Mucosa of stomach (tissue), 1 donor: ENCODE measurements around the gene PADI3.

Experiments used
- H3K27me3 ChIP-seq: one replicate; pipeline ENCODE4 v1.7.0; 2013; ENCODE audit warnings: mild to moderate bottlenecking, low read length; ENCODE audit not compliant: control insufficient read depth, insufficient read depth
- H3K36me3 ChIP-seq: one replicate; pipeline ENCODE4 v1.7.0; 2013; ENCODE audit warnings: low read length; ENCODE audit not compliant: control insufficient read depth, insufficient read depth
- H3K4me1 ChIP-seq: one replicate; pipeline ENCODE4 v1.7.0; 2013; ENCODE audit warnings: mild to moderate bottlenecking, low read length; ENCODE audit not compliant: control insufficient read depth, insufficient read depth
- H3K4me3 ChIP-seq: one replicate; pipeline ENCODE4 v1.7.0; 2013; ENCODE audit warnings: low read length
- H3K9ac ChIP-seq: one replicate; pipeline ENCODE4 v1.7.0; 2013; ENCODE audit warnings: mild to moderate bottlenecking, low read length, moderate library complexity
- H3K9me3 ChIP-seq: one replicate; pipeline ENCODE4 v1.7.0; 2013; ENCODE audit warnings: mild to moderate bottlenecking, low read length, moderate library complexity; ENCODE audit not compliant: control insufficient read depth
- donor health status: Pancreatic carcinoma.

The PADI3 gene

GRCh38 chr1:17265162-17265561 is 16.3 kb downstream of the PADI3 start:
- no peaks in the 10 kb centered on the region for H3K27me3 ChIP-seq
- H3K9me3 ChIP-seq: no peaks in the 10 kb centered on the region
- H3K36me3 ChIP-seq: no peaks in the 10 kb centered on the region
- H3K9ac ChIP-seq: no peak overlapping the region
- no peak overlapping the region for H3K4me3 ChIP-seq
- H3K4me1 ChIP-seq: no peaks in the 10 kb centered on the region

DNA sequence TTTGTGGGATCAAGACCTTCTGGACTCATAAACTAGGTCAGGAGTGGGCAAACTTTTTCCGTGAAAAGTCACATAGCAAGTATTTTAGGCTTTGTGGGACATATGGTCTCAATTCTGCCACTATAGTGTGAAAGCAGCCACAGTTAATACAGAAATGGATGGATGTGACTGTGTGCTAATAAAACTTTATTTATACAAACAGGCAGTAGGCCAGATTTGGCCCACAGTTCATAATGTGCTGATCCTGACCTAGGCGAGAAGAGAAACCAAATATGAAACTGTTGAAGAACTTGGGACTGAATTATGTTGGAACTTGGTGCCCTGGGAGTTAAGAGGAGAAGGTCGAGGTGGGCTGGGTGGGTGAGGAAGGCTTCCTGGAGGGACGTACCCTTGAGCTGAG is 17.1 kb downstream of the PADI3 start:
- H3K4me1 ChIP-seq: no peaks in the 10 kb centered on the region
- no peak overlapping the region for H3K9ac ChIP-seq
- H3K4me3 ChIP-seq: no peak overlapping the region
- no peaks in the 10 kb centered on the region for H3K9me3 ChIP-seq
- no peaks in the 10 kb centered on the region for H3K36me3 ChIP-seq
- no peaks in the 10 kb centered on the region for H3K27me3 ChIP-seq

- Histone ChIP-seq H3K36me3 (no peaks in the 10 kb centered on the region), H3K4me3 (no peak overlapping the region), H3K27me3 (no peaks in the 10 kb centered on the region), H3K4me1 (no peaks in the 10 kb centered on the region), H3K9ac (no peak overlapping the region), H3K9me3 (no peaks in the 10 kb centered on the region)
Observed at GRCh38 chr1:17270891-17271765, 22.2 kb downstream of the PADI3 start.

DNA sequence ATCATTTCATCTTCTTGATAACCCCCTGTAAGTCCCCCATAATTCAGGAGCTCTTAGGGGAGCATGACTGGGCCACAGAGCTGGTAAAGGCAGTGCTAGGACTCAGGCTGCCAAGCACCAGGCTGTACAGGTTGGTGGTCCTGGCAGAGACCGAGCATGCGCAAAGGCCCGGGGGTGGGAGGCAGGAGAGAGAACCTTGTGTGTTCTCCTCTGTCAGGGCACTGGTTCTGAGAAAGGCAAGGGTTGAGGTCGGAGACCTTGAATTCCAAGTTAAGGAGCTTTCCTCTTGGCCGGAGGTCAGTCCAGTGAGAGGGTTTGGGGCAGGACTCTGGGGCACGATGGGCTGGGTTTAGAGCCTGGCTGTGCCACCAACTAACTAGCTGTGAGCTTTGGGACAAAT is 23.2 kb downstream of the PADI3 start:
- Histone ChIP-seq H3K36me3 (no peaks in the 10 kb centered on the region), H3K4me3 (no peak overlapping the region), H3K4me1 (no peaks in the 10 kb centered on the region), H3K9ac (no peak overlapping the region), H3K9me3 (no peaks in the 10 kb centered on the region), H3K27me3 (no peaks in the 10 kb centered on the region)

GRCh38 chr1:17272646-17273045 is 23.7 kb downstream of the PADI3 start:
- Histone ChIP-seq H3K9ac (no peak overlapping the region), H3K4me3 (no peak overlapping the region), H3K9me3 (no peaks in the 10 kb centered on the region), H3K27me3 (no peaks in the 10 kb centered on the region), H3K36me3 (no peaks in the 10 kb centered on the region), H3K4me1 (no peaks in the 10 kb centered on the region)

GRCh38 chr1:17273096-17273495 is 24.2 kb downstream of the PADI3 start:
- no peaks in the 10 kb centered on the region for H3K9me3 ChIP-seq
- no peaks in the 10 kb centered on the region for H3K36me3 ChIP-seq
- H3K4me3 ChIP-seq: no peak overlapping the region
- no peaks in the 10 kb centered on the region for H3K27me3 ChIP-seq
- H3K9ac ChIP-seq: no peak overlapping the region
- H3K4me1 ChIP-seq: no peaks in the 10 kb centered on the region

DNA sequence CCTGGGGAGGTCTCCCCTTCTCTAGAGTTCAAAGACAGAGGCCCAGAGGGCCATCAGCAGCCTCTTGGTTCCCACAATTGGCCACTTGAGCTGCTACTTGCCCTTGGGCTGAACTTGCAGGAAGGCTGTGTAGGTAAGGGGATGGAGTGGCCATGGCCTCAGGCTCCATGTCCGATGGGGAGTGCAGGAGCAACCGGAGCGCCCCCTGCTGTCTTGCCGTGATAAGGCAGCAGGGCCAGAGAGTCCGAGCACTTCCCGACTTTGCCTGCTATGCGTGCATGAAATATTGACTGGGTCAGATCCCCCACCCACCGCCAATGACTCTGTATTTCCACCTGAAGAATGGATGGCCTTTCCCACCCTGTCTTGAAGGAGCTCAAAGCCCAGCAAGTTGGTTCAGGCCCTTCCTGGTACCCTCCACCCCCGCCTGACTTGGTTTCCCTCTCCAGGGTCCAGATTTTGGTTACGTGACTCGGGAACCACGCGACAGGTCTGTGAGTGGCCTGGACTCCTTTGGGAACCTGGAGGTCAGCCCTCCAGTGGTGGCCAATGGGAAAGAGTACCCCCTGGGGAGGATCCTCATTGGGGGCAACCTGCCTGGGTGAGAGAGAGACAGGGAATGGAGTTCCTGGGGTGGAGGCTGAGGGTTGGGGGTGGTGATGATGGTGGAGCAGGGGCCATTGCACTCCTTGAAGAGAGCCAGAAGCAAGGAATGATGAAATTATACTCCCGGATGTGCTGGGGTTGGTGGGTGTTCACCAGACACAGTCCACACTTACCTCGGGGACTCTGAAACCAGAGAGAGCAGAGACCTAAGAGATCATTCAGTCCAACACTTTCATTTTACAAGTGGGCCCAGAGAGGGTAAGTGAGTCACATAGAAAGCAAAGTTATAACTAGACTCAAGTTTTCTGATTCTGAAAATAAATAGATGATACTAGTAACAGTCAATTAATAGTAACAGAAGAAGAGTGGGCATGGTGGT is 25.6 kb downstream of the PADI3 start:
- no peaks in the 10 kb centered on the region for H3K27me3 ChIP-seq
- no peak overlapping the region for H3K9ac ChIP-seq
- H3K4me3 ChIP-seq: no peak overlapping the region
- H3K36me3 ChIP-seq: no peaks in the 10 kb centered on the region
- no peaks in the 10 kb centered on the region for H3K9me3 ChIP-seq
- no peaks in the 10 kb centered on the region for H3K4me1 ChIP-seq

DNA sequence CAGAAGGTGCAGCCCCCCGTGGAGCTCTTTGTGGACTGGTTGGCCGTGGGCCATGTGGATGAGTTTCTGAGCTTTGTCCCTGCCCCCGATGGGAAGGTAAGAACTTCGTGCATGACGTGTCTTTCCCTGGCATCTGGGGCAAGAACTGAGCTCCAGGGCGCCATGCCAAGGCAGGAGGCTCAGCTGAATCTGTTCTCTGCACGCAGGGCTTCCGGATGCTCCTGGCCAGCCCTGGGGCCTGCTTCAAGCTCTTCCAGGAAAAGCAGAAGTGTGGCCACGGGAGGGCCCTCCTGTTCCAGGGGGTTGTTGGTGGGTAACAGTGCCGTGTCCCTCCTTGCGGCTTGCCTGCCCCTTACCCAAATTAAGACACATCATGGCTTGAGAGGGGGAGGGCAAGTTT is 27.7 kb downstream of the PADI3 start:
- no peaks in the 10 kb centered on the region for H3K27me3 ChIP-seq
- no peak overlapping the region for H3K4me3 ChIP-seq
- no peaks in the 10 kb centered on the region for H3K9me3 ChIP-seq
- no peak overlapping the region for H3K9ac ChIP-seq
- H3K36me3 ChIP-seq: no peaks in the 10 kb centered on the region
- H3K4me1 ChIP-seq: no peaks in the 10 kb centered on the region

GRCh38 chr1:17277511-17278159 is 28.7 kb downstream of the PADI3 start:
- Histone ChIP-seq H3K4me1 (no peaks in the 10 kb centered on the region), H3K36me3 (no peaks in the 10 kb centered on the region), H3K4me3 (no peak overlapping the region), H3K9me3 (no peaks in the 10 kb centered on the region), H3K27me3 (no peaks in the 10 kb centered on the region), H3K9ac (no peak overlapping the region)

DNA sequence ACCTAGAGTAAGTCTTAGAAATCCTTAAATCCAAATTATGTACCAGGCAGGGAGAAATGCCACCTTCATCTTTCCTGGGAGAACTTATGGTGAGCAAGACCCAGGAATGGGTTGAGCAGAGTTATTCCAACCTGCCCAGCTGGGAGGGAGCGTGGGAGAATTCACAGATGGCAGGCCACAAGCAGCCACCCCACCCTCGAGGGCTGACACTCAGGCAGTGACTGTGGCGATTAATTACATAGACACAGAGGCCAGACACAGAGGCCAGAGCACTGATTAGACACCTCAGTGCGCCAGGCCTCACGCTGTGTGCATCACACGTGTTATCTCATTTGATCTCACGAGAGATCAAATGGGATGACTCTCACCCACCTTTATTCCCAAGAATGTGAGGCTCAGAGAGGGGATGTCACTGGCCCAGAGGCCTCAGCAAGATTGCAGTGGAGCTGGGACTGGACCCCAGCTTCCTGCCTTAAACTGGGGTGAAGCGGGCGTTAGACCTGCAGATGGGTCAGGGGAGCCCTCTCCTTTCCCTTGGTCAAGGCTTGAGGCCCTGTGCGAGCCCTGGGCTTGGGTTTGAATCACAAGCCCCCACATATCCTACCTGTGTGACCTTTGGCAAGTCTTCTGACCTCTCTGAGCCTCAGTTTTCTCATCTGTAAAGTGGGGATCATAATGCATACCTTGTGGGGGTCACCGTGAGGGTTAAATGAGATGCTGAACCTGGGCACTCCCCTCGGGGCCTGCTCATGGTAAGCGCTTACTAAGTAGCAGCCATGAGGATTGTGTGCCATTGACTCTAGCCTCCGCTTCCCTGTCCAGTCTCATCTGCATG is 30.3 kb downstream of the PADI3 start:
- H3K4me1 ChIP-seq: no peaks in the 10 kb centered on the region
- no peaks in the 10 kb centered on the region for H3K9me3 ChIP-seq
- H3K4me3 ChIP-seq: no peak overlapping the region
- H3K27me3 ChIP-seq: peaks cover 1% of the 10 kb centered on the region
- H3K9ac ChIP-seq: no peak overlapping the region
- no peaks in the 10 kb centered on the region for H3K36me3 ChIP-seq

GRCh38 chr1:17280436-17280835 is 31.5 kb downstream of the PADI3 start:
- Histone ChIP-seq H3K9ac (no peak overlapping the region), H3K36me3 (no peaks in the 10 kb centered on the region), H3K9me3 (no peaks in the 10 kb centered on the region), H3K4me1 (no peaks in the 10 kb centered on the region), H3K4me3 (no peak overlapping the region), H3K27me3 (peaks cover 4% of the 10 kb centered on the region)
